Lower lobe of right lung (tissue), 2 donors: ENCODE results near the gene LORICRIN. TPM values are rescaled to one million over a fixed set of nuclear protein-coding genes. Genes with fewer than 3 reads are reported as not detected.
"Not testable (repeated sequence)": the region's sequence is repeated elsewhere in the genome, so short reads cannot be mapped to it uniquely, and the experiment has no call there.

ENCODE experiments used
- ATAC-seq, 2 donors: fragments of 200-7000 bp; cut with Tn5 transposase; one replicate each; pipeline ENCODE4 v1.9.1; 2020 to 2022; ENCODE audit warnings: mild to moderate bottlenecking in 2 of 2, moderate library complexity in 2 of 2
- DNase-seq: peaks from one replicate; pipeline ENCODE4 v3.0.0-alpha.2; 2020
- H3K27ac ChIP-seq: fragments of 200-600 bp; one replicate; pipeline ENCODE4 v1.8.0; 2022
- H3K27me3 ChIP-seq: fragments of 200-600 bp; one replicate; pipeline ENCODE4 v1.8.0; 2022; ENCODE audit warnings: low read depth
- H3K36me3 ChIP-seq: fragments of 200-600 bp; one replicate; pipeline ENCODE4 v1.8.0; 2022; ENCODE audit warnings: mild to moderate bottlenecking
- H3K4me1 ChIP-seq: fragments of 200-600 bp; one replicate; pipeline ENCODE4 v1.8.0; 2022
- H3K4me3 ChIP-seq: fragments of 200-600 bp; one replicate; pipeline ENCODE4 v1.8.0; 2022; ENCODE audit warnings: mild to moderate bottlenecking
- H3K9me3 ChIP-seq: fragments of 200-600 bp; one replicate; pipeline ENCODE4 v1.8.0; 2022
- CTCF ChIP-seq: fragments of 200-600 bp; IDR thresholded peaks from one replicate; pipeline ENCODE4 v1.8.0; 2022; ENCODE audit warnings: antibody characterized with exemption, mild to moderate bottlenecking
- intact Hi-C: fragments of 100-400 bp; cut with DNase I; formaldehyde crosslinking; loops from one replicate; pipeline ENCODE4 v1.11.0; 2022
- total RNA-seq: library from RNA; stranded (reverse); fragmentation: NEBNext Ultra II Directional; extraction: Animal tissue kit (Norgen Biotek cat#: 25700); gene quantifications from one replicate; pipeline ENCODE4 v1.2.1, GENCODE V29; 2021
- donor health status: DM: no; HTN: yes; CAD: no; lungs with severe emphysema.

Gene LORICRIN
- total RNA-seq, 1 donor from 2014 or later: not detected

- H3K4me1 ChIP-seq: no peaks in the 10 kb centered on the region
- H3K36me3 ChIP-seq: no peaks in the 10 kb centered on the region
- DNase-seq: no peak
- no peaks in the 10 kb centered on the region for H3K27me3 ChIP-seq
- no peak overlapping the region for H3K4me3 ChIP-seq
- no peak overlapping the region for H3K27ac ChIP-seq
- no peak for ATAC-seq
- intact Hi-C loops: no loop called here
- no peak for TF ChIP-seq CTCF
- no peaks in the 10 kb centered on the region for H3K9me3 ChIP-seq
These were observed 41.6 kb upstream of the LORICRIN start for GRCh38 chr1:153217744-153218416.

- no peak for ATAC-seq
- no peaks in the 10 kb centered on the region for H3K27me3 ChIP-seq
- no peaks in the 10 kb centered on the region for H3K9me3 ChIP-seq
- no peak for DNase-seq
- no peaks in the 10 kb centered on the region for H3K36me3 ChIP-seq
- intact Hi-C loops: no loop called here
- no peak overlapping the region for H3K4me3 ChIP-seq
- TF ChIP-seq CTCF: no peak
- no peaks in the 10 kb centered on the region for H3K4me1 ChIP-seq
- no peak overlapping the region for H3K27ac ChIP-seq
These were observed 38.7 kb upstream of the LORICRIN start for GRCh38 chr1:153220606-153221303.

GRCh38 chr1:153223040-153223891, 36.2 kb upstream of the LORICRIN start:
- ATAC-seq: peak; percentile 84 to 91
- H3K4me3 ChIP-seq, intact Hi-C loops, H3K36me3 ChIP-seq, H3K27me3 ChIP-seq, H3K27ac ChIP-seq, H3K9me3 ChIP-seq, H3K4me1 ChIP-seq: not testable (repeated sequence)
- TF ChIP-seq CTCF: peak; percentile 78
- peak; percentile 65 for DNase-seq

- Histone ChIP-seq H3K36me3 (no peaks in the 10 kb centered on the region), H3K27ac (no peak overlapping the region), H3K27me3 (peaks cover 9% of the 10 kb centered on the region), H3K4me3 (no peak overlapping the region), H3K9me3 (no peaks in the 10 kb centered on the region), H3K4me1 (no peaks in the 10 kb centered on the region)
- no peak for ATAC-seq
- no peak for DNase-seq
- intact Hi-C loops: no loop called here
- TF ChIP-seq CTCF: no peak
These were observed 31.7 kb upstream of the LORICRIN start for GRCh38 chr1:153227810-153228209.

GRCh38 chr1:153228491-153228890, 31.0 kb upstream of the LORICRIN start:
- Histone ChIP-seq H3K27ac (no peak overlapping the region), H3K36me3 (no peaks in the 10 kb centered on the region), H3K9me3 (no peaks in the 10 kb centered on the region), H3K4me1 (no peaks in the 10 kb centered on the region), H3K27me3 (peaks cover 9% of the 10 kb centered on the region), H3K4me3 (no peak overlapping the region)
- intact Hi-C loops: no loop called here
- ATAC-seq (peak in 1 of 2 donors; percentile 33), DNase-seq (no peak)
- TF ChIP-seq CTCF: no peak
